Thoracic aorta (tissue), 2 donors: ENCODE results near the gene DOK6. TPM values are rescaled to one million over a fixed set of nuclear protein-coding genes. Genes with fewer than 3 reads are reported as not detected.

Experiments
- ATAC-seq: fragments of 150-250 bp; one replicate; pipeline ENCODE4 v1.8.0; 2017; ENCODE audit warnings: low read depth; ENCODE audit not compliant: insufficient number of reproducible peaks, low FRiP score
- DNase-seq: peaks from one replicate; pipeline ENCODE4 v3.0.0-alpha.2; 2020; ENCODE audit warnings: low spot score
- H3K27ac ChIP-seq, 2 donors: fragments of 200-600 bp; sonication (generic); 1 replicate in 1 of 2; 2 replicates in 1 of 2; pipeline ENCODE4 v1.5.1; 2016; ENCODE audit warnings: mild to moderate bottlenecking in 2 of 2, moderate library complexity in 2 of 2
- H3K27me3 ChIP-seq: fragments of 200-600 bp; sonication (generic); replicated peaks from 2 replicates; pipeline ENCODE4 v1.6.0; 2016; ENCODE audit warnings: mild to moderate bottlenecking; ENCODE audit not compliant: insufficient read depth
- H3K36me3 ChIP-seq: fragments of 200-600 bp; sonication (generic); one replicate; pipeline ENCODE4 v1.5.1; 2016
- H3K4me1 ChIP-seq, 2 donors: fragments of 200-600 bp; sonication (generic); 1 replicate in 1 of 2; 2 replicates in 1 of 2; pipeline versions ENCODE4 v1.5.1 to v1.6.0; 2016; ENCODE audit warnings: low read depth in 2 of 2, mild to moderate bottlenecking in 1 of 2; ENCODE audit not compliant: control insufficient read depth in 1 of 2
- H3K4me3 ChIP-seq: fragments of 200-600 bp; sonication (generic); 2 replicates; pipeline ENCODE4 v1.5.1; 2016; ENCODE audit warnings: mild to moderate bottlenecking
- H3K9me3 ChIP-seq: fragments of 200-600 bp; sonication (generic); 2 replicates; pipeline ENCODE4 v1.5.1; 2016
- total RNA-seq, 2 donors: library from RNA; depleted of rRNA; stranded (reverse); fragments of >200 nt; gene quantifications; one replicate each; pipeline versions ENCODE4 v1.1.0 to v1.2.3, GENCODE V29; 2016
- TF ChIP-seq, protein P1 (sequence below): fragments of 200-600 bp; sonication (generic); IDR thresholded peaks from one replicate; pipeline ENCODE4 v1.5.1; 2019; ENCODE audit warnings: antibody characterized with exemption

The DOK6 gene
- total RNA-seq, 2 donors from 2014 or later, result 2.0 to 2.1 TPM

GRCh38 chr18:69400976-69401225, 213 bp downstream of the DOK6 start:
- H3K27ac ChIP-seq, result peak overlapping the region in 1 of 2 donors; percentile 17
- no peak for ATAC-seq
- no peaks in the 10 kb centered on the region for H3K27me3 ChIP-seq
- no peaks in the 10 kb centered on the region for H3K36me3 ChIP-seq
- H3K4me1 ChIP-seq, result peaks cover 0 to 11% of the 10 kb centered on the region in 2 donors
- DNase-seq, result no peak
- H3K9me3 ChIP-seq, result no peaks in the 10 kb centered on the region
- H3K4me3 ChIP-seq, result peak overlapping the region; percentile 70
- TF ChIP-seq, protein P1, sequence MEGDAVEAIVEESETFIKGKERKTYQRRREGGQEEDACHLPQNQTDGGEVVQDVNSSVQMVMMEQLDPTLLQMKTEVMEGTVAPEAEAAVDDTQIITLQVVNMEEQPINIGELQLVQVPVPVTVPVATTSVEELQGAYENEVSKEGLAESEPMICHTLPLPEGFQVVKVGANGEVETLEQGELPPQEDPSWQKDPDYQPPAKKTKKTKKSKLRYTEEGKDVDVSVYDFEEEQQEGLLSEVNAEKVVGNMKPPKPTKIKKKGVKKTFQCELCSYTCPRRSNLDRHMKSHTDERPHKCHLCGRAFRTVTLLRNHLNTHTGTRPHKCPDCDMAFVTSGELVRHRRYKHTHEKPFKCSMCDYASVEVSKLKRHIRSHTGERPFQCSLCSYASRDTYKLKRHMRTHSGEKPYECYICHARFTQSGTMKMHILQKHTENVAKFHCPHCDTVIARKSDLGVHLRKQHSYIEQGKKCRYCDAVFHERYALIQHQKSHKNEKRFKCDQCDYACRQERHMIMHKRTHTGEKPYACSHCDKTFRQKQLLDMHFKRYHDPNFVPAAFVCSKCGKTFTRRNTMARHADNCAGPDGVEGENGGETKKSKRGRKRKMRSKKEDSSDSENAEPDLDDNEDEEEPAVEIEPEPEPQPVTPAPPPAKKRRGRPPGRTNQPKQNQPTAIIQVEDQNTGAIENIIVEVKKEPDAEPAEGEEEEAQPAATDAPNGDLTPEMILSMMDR, result no peak

GRCh38 chr18:69401226-69401971, 711 bp downstream of the DOK6 start:
- H3K27ac ChIP-seq, result peak overlapping the region in 1 of 2 donors; percentile 17
- no peak for ATAC-seq

GRCh38 chr18:69401972-69402532, 1.4 kb downstream of the DOK6 start:
- DNase-seq (no peak), ATAC-seq (no peak)
- peak overlapping the region; percentile 70 for H3K4me3 ChIP-seq
- TF ChIP-seq, protein P1, result no peak
- no peak overlapping the region for H3K27ac ChIP-seq
- peaks cover 0 to 11% of the 10 kb centered on the region in 2 donors for H3K4me1 ChIP-seq
- no peaks in the 10 kb centered on the region for H3K27me3 ChIP-seq
- no peaks in the 10 kb centered on the region for H3K9me3 ChIP-seq
- no peaks in the 10 kb centered on the region for H3K36me3 ChIP-seq

More at GRCh38 chr18:69401226-69401971, 711 bp downstream of the DOK6 start:
- Histone ChIP-seq H3K36me3 (no peaks in the 10 kb centered on the region), H3K4me1 (peaks cover 0 to 11% of the 10 kb centered on the region in 2 donors), H3K27me3 (no peaks in the 10 kb centered on the region), H3K9me3 (no peaks in the 10 kb centered on the region), H3K4me3 (peak overlapping the region; percentile 70)
- DNase-seq, result no peak
- TF ChIP-seq, protein P1, result no peak

DNA sequence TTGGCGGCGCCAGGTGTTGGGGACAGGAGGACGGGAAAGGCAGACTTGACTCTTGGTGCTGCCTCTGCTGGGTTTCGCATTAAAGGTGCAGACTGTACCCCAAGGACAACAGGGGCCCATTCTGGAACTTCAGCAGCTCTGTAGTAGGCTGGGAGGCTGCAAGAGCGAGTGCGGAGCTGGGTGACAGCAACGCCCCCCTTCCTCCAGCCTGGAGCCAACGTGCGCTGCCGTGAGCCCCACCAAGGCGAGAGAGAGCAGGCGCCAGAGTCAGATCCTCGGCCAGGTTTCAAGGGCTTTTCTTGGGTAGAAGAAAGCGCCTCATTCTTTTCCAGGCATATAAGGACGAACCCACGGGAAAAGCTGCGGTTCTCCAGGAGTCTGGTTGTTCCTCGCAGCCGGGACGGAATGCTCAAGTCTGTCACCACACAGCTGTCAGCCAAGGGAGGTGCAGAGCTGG, 1.9 kb downstream of the DOK6 start:
- Histone ChIP-seq H3K27ac (no peak overlapping the region), H3K27me3 (no peaks in the 10 kb centered on the region), H3K36me3 (no peaks in the 10 kb centered on the region), H3K9me3 (no peaks in the 10 kb centered on the region), H3K4me3 (peak overlapping the region; percentile 70), H3K4me1 (peaks cover 0 to 11% of the 10 kb centered on the region in 2 donors)
- DNase-seq (no peak), ATAC-seq (no peak)
- TF ChIP-seq, protein P1, result no peak

GRCh38 chr18:69408522-69408921, 7.8 kb downstream of the DOK6 start:
- H3K4me1 ChIP-seq, result no peaks in the 10 kb centered on the region
- no peak for DNase-seq
- H3K4me3 ChIP-seq, result no peak overlapping the region
- ATAC-seq, result no peak
- no peaks in the 10 kb centered on the region for H3K27me3 ChIP-seq
- H3K27ac ChIP-seq, result no peak overlapping the region
- no peaks in the 10 kb centered on the region for H3K9me3 ChIP-seq
- H3K36me3 ChIP-seq, result no peaks in the 10 kb centered on the region
- TF ChIP-seq, protein P1, result no peak
